H9 (cell line): ENCODE measurements around the gene HOXD11. TPM values are rescaled to one million over a fixed set of nuclear protein-coding genes. Genes with fewer than 3 reads are reported as not detected.

ENCODE experiments used
- DNase-seq: peaks from one replicate; pipeline ENCODE4 v3.0.0-alpha.2; 2017
- H2AFZ ChIP-seq: one replicate; pipeline ENCODE4 v1.6.1; 2013; ENCODE audit warnings: mild to moderate bottlenecking, low read length, control low read depth, moderate library complexity
- H2AK5ac ChIP-seq: 2 replicates; pipeline ENCODE4 v1.6.1; 2013; ENCODE audit warnings: low read length, control low read depth, mixed read lengths; ENCODE audit not compliant: insufficient read length
- H2BK120ac ChIP-seq: one replicate; pipeline ENCODE4 v1.6.1; 2013; ENCODE audit warnings: low read depth, mild to moderate bottlenecking, low read length, control low read depth, inconsistent platforms; ENCODE audit not compliant: poor library complexity, severe bottlenecking
- H2BK12ac ChIP-seq: 2 replicates; pipeline ENCODE4 v1.6.1; 2013; ENCODE audit warnings: low read length, control low read depth, mixed read lengths, low read depth; ENCODE audit not compliant: insufficient read length
- H2BK15ac ChIP-seq: 2 replicates; pipeline ENCODE4 v1.6.1; 2013; ENCODE audit warnings: low read depth, low read length, control low read depth
- H2BK20ac ChIP-seq: one replicate; pipeline ENCODE4 v1.6.1; 2013; ENCODE audit warnings: low read depth, mild to moderate bottlenecking, low read length, control low read depth, inconsistent platforms; ENCODE audit not compliant: poor library complexity, severe bottlenecking
- H2BK5ac ChIP-seq: 2 replicates; pipeline ENCODE4 v1.6.1; 2013; ENCODE audit warnings: low read length, control low read depth, mixed read lengths; ENCODE audit not compliant: insufficient read length
- H3K14ac ChIP-seq: 2 replicates; pipeline ENCODE4 v1.6.1; 2013; ENCODE audit warnings: low read length, control low read depth; ENCODE audit not compliant: insufficient read depth
- H3K18ac ChIP-seq: 2 replicates; pipeline ENCODE4 v1.6.1; 2013; ENCODE audit warnings: low read depth, mild to moderate bottlenecking, mixed read lengths, low read length, control low read depth; ENCODE audit not compliant: insufficient read length
- H3K23ac ChIP-seq: 2 replicates; pipeline ENCODE4 v1.6.1; 2013; ENCODE audit warnings: low read length, control low read depth, mixed read lengths, low read depth; ENCODE audit not compliant: insufficient read length
- H3K23me2 ChIP-seq: 2 replicates; pipeline ENCODE4 v1.6.1; 2013; ENCODE audit warnings: low read depth, mild to moderate bottlenecking, mixed read lengths, low read length, control low read depth; ENCODE audit not compliant: insufficient read length, poor library complexity, severe bottlenecking
- H3K27ac ChIP-seq: 2 replicates; pipeline ENCODE4 v1.5.1; 2013; ENCODE audit warnings: low read length, control low read depth, mixed read lengths, low read depth; ENCODE audit not compliant: insufficient read length
- H3K27me3 ChIP-seq: 2 replicates; pipeline ENCODE4 v1.6.1; 2013; ENCODE audit warnings: low read length, control low read depth, inconsistent platforms; ENCODE audit not compliant: insufficient read depth
- H3K4ac ChIP-seq: 2 replicates; pipeline ENCODE4 v1.6.1; 2013; ENCODE audit warnings: low read depth, mild to moderate bottlenecking, control low read depth, inconsistent platforms, low read length, moderate library complexity
- H3K4me1 ChIP-seq: 2 replicates; pipeline ENCODE4 v1.6.1; 2013; ENCODE audit warnings: low read length, control low read depth, inconsistent platforms; ENCODE audit not compliant: insufficient read depth
- H3K4me2 ChIP-seq: 2 replicates; pipeline ENCODE4 v1.6.1; 2013; ENCODE audit warnings: low read length, control low read depth, mixed read lengths; ENCODE audit not compliant: insufficient read length, insufficient read depth
- H3K56ac ChIP-seq: 2 replicates; pipeline ENCODE4 v1.6.1; 2013; ENCODE audit warnings: low read depth, mild to moderate bottlenecking, mixed read lengths, low read length, control low read depth; ENCODE audit not compliant: insufficient read length
- H3K79me1 ChIP-seq: 2 replicates; pipeline ENCODE4 v1.6.1; 2013; ENCODE audit warnings: low read depth, mild to moderate bottlenecking, moderate library complexity, low read length, control low read depth, inconsistent platforms; ENCODE audit not compliant: insufficient read depth, poor library complexity, severe bottlenecking
- H3K79me2 ChIP-seq: 2 replicates; pipeline ENCODE4 v1.6.1; 2013; ENCODE audit warnings: low read length, control low read depth, inconsistent platforms; ENCODE audit not compliant: insufficient read depth
- H3K9ac ChIP-seq: 2 replicates; pipeline ENCODE4 v1.6.1; 2013; ENCODE audit warnings: low read length, control low read depth, mixed read lengths; ENCODE audit not compliant: insufficient read length; ENCODE audit errors: extremely low read depth
- H3K9me3 ChIP-seq: one replicate; pipeline ENCODE4 v1.6.1; 2013; ENCODE audit warnings: low read depth, low read length, inconsistent platforms; ENCODE audit not compliant: control insufficient read depth
- H3T11ph ChIP-seq: one replicate; pipeline ENCODE4 v1.6.1; 2013; ENCODE audit warnings: mild to moderate bottlenecking, low read length, control low read depth, inconsistent platforms
- H4K20me1 ChIP-seq: one replicate; pipeline ENCODE4 v1.6.1; 2013; ENCODE audit not compliant: control insufficient read depth, insufficient read length, insufficient read depth
- H4K5ac ChIP-seq: 2 replicates; pipeline ENCODE4 v1.6.1; 2013; ENCODE audit warnings: low read depth, mild to moderate bottlenecking, mixed read lengths, low read length, control low read depth; ENCODE audit not compliant: insufficient read length
- H4K8ac ChIP-seq: replicated peaks from 2 replicates; pipeline ENCODE4 v1.6.1; 2013; ENCODE audit warnings: low read length, control low read depth, mixed read lengths, low read depth; ENCODE audit not compliant: insufficient read length
- H4K91ac ChIP-seq: 2 replicates; pipeline ENCODE4 v1.6.1; 2013; ENCODE audit warnings: low read depth, mild to moderate bottlenecking, moderate library complexity, mixed read lengths, low read length, control low read depth; ENCODE audit not compliant: insufficient read length
- H3K27ac Mint-ChIP-seq, 3 experiments: 2 replicates in 2 of 3; 3 replicates in 1 of 3; pipeline ENCODE4 v1.8.0; 2020 to 2021; ENCODE audit warnings: mixed read lengths in 3 of 3, mild to moderate bottlenecking in 1 of 3, moderate library complexity in 1 of 3
- H3K27me3 Mint-ChIP-seq: 2 replicates; pipeline ENCODE4 v1.8.0; 2021; ENCODE audit warnings: low read depth, mild to moderate bottlenecking, moderate library complexity, mixed read lengths
- H3K36me3 Mint-ChIP-seq, 3 experiments: 2 replicates in 2 of 3; 3 replicates in 1 of 3; pipeline ENCODE4 v1.8.0; 2020 to 2021; ENCODE audit warnings: low read depth in 3 of 3, mixed read lengths in 3 of 3; ENCODE audit not compliant: insufficient read depth in 1 of 3
- H3K4me1 Mint-ChIP-seq, 2 experiments: 2 replicates each; pipeline ENCODE4 v1.8.0; 2020; ENCODE audit warnings: mixed read lengths in 2 of 2
- H3K4me3 Mint-ChIP-seq, 2 experiments: 2 replicates in 1 of 2; 3 replicates in 1 of 2; pipeline ENCODE4 v1.8.0; 2020 to 2021; ENCODE audit warnings: mild to moderate bottlenecking in 2 of 2, mixed read lengths in 2 of 2, moderate library complexity in 1 of 2
- H3K9me3 Mint-ChIP-seq, 2 experiments: 2 replicates in 1 of 2; 3 replicates in 1 of 2; pipeline ENCODE4 v1.8.0; 2020; ENCODE audit warnings: mild to moderate bottlenecking in 2 of 2, mixed read lengths in 2 of 2, moderate library complexity in 1 of 2
- total RNA-seq: library from RNA; stranded (reverse); gene quantifications from 2 replicates; pipeline ENCODE4 v1.2.1, GENCODE V29; 2021
- TF ChIP-seq, protein P1 (sequence below): fragments of 200-600 bp; sonication (generic); conservative IDR thresholded peaks from 3 replicates; pipeline ENCODE4 v1.8.0; 2021; ENCODE audit warnings: antibody characterized with exemption, mild to moderate bottlenecking

Gene HOXD11
- total RNA-seq, 1 experiment from 2014 or later = not detected

DNA sequence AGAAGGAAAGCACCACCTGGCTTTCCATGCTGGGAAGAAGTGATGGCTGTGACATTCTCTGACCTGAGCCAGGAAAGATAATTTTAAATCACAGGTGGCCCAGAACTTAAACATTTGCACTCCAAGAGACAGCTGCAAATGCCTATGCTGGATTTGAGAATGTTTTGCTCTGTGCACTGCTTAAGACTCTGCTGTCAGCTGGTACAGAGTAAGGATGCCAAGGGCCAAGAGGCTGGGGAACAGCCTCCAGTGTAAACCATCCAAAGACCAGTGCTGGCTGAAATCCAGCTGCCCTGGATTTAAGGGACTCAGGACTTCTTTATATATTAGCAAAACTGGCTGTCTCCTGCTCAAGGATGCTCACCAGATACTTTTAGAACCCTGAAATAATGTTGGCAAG is 26.3 kb downstream of the HOXD11 start:
- no peaks in the 10 kb centered on the region for H4K20me1 ChIP-seq

More for the DNA sequence above, 26.3 kb downstream of the HOXD11 start:
- Mint-ChIP-seq H3K4me1 (peaks cover 10 to 16% of the 10 kb centered on the region in 2 experiments), H3K27me3 (peaks cover 98% of the 10 kb centered on the region), H3K36me3 (no peaks in the 10 kb centered on the region; a peak in 1 of 7 replicates), H3K4me3 (no peak overlapping the region), H3K27ac (no peak overlapping the region), H3K9me3 (peaks cover 4% of the 10 kb centered on the region in 2 experiments; a peak in 3 of 5 replicates)
- Histone ChIP-seq H2BK20ac (no peak overlapping the region), H3K4me1 (no peaks in the 10 kb centered on the region; the same call in 1 of the 2 replicates), H3K56ac (no peak overlapping the region), H3K23ac (no peak overlapping the region), H2AFZ (no peak overlapping the region), H3K4ac (no peak overlapping the region), H3K79me2 (no peaks in the 10 kb centered on the region), H4K91ac (no peak overlapping the region), H4K8ac (no peak overlapping the region), H2BK12ac (no peak overlapping the region), H3K79me1 (no peaks in the 10 kb centered on the region), H3K27ac (no peak overlapping the region), H3K14ac (no peak overlapping the region), H2BK120ac (no peak overlapping the region), H3K23me2 (peaks cover 8% of the 10 kb centered on the region), H3K4me2 (no peak overlapping the region), H3K18ac (no peak overlapping the region), H3K27me3 (peaks cover 92% of the 10 kb centered on the region), H2AK5ac (no peak overlapping the region), H3T11ph (no peak overlapping the region), H2BK15ac (no peak overlapping the region), H3K9ac (no peak overlapping the region), H3K9me3 (no peaks in the 10 kb centered on the region), H2BK5ac (no peak overlapping the region), H4K5ac (no peak overlapping the region)
- DNase-seq = no peak
- TF ChIP-seq, protein P1, sequence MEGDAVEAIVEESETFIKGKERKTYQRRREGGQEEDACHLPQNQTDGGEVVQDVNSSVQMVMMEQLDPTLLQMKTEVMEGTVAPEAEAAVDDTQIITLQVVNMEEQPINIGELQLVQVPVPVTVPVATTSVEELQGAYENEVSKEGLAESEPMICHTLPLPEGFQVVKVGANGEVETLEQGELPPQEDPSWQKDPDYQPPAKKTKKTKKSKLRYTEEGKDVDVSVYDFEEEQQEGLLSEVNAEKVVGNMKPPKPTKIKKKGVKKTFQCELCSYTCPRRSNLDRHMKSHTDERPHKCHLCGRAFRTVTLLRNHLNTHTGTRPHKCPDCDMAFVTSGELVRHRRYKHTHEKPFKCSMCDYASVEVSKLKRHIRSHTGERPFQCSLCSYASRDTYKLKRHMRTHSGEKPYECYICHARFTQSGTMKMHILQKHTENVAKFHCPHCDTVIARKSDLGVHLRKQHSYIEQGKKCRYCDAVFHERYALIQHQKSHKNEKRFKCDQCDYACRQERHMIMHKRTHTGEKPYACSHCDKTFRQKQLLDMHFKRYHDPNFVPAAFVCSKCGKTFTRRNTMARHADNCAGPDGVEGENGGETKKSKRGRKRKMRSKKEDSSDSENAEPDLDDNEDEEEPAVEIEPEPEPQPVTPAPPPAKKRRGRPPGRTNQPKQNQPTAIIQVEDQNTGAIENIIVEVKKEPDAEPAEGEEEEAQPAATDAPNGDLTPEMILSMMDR = no peak
